Measurements from ENCODE around the gene HSH2D. TPM values are rescaled to one million over a fixed set of nuclear protein-coding genes. Genes with fewer than 3 reads are reported as not detected.
"Not testable (repeated sequence)": the region's sequence is repeated elsewhere in the genome, so short reads cannot be mapped to it uniquely, and the experiment has no call there.

The HSH2D gene, protein sequence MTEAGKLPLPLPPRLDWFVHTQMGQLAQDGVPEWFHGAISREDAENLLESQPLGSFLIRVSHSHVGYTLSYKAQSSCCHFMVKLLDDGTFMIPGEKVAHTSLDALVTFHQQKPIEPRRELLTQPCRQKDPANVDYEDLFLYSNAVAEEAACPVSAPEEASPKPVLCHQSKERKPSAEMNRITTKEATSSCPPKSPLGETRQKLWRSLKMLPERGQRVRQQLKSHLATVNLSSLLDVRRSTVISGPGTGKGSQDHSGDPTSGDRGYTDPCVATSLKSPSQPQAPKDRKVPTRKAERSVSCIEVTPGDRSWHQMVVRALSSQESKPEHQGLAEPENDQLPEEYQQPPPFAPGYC
- total RNA-seq (2012; rRNA removed) = not detected in 2 replicates

DNA sequence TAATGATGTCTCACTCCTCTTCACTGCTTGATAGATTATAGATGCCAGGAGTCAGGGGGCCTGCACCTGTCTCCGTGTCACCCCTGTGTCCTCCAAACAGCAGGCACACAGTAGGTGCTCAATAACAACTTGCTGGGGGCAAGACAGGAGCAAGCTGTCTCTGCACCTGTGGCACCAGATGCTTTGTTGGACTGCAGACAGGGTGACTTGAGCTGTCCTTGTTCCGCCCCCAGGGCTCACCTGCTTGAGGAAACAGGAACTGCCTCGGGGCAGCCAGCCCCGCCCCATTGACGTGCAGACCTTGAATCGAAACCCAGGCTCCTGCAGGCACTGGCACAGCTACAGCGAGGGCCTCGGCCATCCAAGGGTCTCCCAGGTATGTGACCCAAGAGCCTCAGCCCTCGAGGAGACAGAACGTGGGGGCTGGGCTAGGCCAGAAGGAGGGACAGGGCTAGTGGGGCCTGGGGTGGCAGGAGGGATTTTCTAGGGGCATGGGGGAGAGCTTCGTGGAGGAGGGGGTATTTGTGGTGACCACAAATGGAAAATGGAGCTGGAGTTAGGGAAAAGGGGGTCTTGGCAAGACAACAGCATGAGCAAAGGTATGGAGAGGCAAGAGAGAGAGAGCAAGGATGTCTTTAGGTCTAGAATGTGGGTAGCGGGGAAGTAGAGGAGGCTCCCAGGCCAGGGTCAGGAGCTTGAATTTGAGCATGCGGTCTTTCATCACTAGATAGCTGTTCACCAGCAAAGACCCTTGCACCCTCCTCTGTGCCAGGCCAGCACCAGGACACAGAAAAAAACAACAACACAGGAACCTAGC lies at the start of gene HSH2D:
Gene HSH2D, plus strand, starts transcription at position 287 of the 817 bp plus-strand sequence. CDS start 5,066 bp downstream, outside the sequence.
- Histone ChIP-seq H3K9ac (ENCODE audit: low read depth, low read length) (no peak within 1 kb of the TSS), H3K4me3 (ENCODE audit: low read length) (no peak within 1 kb of the TSS), H3K27me3 (ENCODE audit: control insufficient read depth, insufficient read depth, low read length) (no peaks in the 10 kb centered on the region), H3K4me1 (ENCODE audit: control insufficient read depth, insufficient read depth, low read length) (peaks cover under 1% of the 10 kb centered on the region), H3K36me3 (ENCODE audit: insufficient read depth, low read length) (no peaks in the 10 kb centered on the region), H3K9me3 (replicated peaks; ENCODE audit: low read length) (no peaks in the 10 kb centered on the region), H3K4me2 (ENCODE audit: low read length) (no peak within 1 kb of the TSS)

DNA sequence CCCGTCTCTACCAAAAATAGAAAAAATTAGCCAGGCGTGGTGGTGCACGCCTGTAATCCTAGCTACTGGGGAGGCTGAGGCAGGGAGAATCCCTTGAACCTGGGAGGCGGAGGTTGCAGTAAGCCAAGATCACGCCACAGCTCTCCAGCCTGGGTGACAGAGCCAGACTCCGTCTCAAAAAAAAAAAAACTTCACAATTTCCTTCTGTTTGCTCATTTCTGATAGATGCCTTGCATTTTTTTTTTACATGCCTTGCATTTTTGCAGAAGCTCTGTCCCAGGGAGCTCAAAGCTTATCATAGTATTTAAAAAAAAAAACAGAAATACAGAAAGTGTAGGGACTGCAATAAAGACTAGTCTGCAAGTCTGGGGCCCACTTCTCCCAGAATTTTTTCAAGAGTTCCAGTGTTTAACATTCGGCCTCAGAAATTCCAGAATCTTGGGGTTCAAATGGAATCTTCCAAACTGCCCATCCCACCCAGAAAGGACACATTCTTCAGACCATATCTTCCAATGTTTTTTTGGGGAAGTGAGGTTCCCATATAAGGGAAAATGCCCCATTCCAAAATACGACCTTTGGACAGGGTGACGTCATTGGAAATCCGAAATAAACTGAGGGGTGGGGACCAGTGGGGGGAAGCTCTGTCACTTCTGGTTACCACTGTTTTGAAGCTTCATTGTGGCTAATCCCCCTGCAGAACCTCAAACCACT lies 49.0 kb upstream of the HSH2D start:
- H3K4me2 ChIP-seq (ENCODE audit: low read length) = no peak overlapping the region
- no peaks in the 10 kb centered on the region for H3K4me1 ChIP-seq (ENCODE audit: control insufficient read depth, insufficient read depth, low read length)
- peaks cover 94% of the 10 kb centered on the region for H3K36me3 ChIP-seq (ENCODE audit: insufficient read depth, low read length)
- H3K4me3 ChIP-seq (ENCODE audit: low read length) = no peak overlapping the region
- no peaks in the 10 kb centered on the region for H3K27me3 ChIP-seq (ENCODE audit: control insufficient read depth, insufficient read depth, low read length)
- H3K9me3 ChIP-seq (replicated peaks; ENCODE audit: low read length) = no peaks in the 10 kb centered on the region
- no peak overlapping the region for H3K9ac ChIP-seq (ENCODE audit: low read depth, low read length)

DNA sequence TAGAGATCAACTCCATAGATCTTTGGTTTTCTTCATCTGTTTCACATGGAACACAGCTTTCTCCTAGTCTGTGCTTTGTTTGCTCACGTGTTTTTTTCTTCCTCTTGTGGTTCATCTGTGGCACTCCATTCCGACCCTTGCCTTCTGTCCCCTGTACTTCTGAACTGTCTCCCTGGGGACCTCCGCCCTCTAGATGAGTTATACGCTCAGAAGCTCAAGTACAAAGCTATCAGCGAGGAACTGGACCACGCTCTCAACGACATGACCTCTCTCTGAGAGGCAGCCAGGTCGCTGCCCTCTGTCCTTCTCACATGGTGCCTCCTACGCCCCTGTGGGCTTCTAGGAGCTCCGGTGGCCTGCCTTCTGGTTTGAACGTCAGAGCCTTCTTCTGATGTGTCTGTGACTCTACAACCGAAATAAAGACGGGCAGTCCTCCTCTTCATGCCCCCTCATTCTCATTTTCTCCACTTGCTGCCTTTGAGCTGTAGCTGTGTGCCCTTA lies 48.4 kb upstream of the HSH2D start:
- peaks cover 94% of the 10 kb centered on the region for H3K36me3 ChIP-seq (ENCODE audit: insufficient read depth, low read length)
- no peaks in the 10 kb centered on the region for H3K4me1 ChIP-seq (ENCODE audit: control insufficient read depth, insufficient read depth, low read length)
- H3K27me3 ChIP-seq (ENCODE audit: control insufficient read depth, insufficient read depth, low read length) = no peaks in the 10 kb centered on the region
- H3K4me3 ChIP-seq (ENCODE audit: low read length) = no peak overlapping the region
- H3K9me3 ChIP-seq (replicated peaks; ENCODE audit: low read length) = no peaks in the 10 kb centered on the region
- no peak overlapping the region for H3K4me2 ChIP-seq (ENCODE audit: low read length)
- H3K9ac ChIP-seq (ENCODE audit: low read depth, low read length) = no peak overlapping the region

DNA sequence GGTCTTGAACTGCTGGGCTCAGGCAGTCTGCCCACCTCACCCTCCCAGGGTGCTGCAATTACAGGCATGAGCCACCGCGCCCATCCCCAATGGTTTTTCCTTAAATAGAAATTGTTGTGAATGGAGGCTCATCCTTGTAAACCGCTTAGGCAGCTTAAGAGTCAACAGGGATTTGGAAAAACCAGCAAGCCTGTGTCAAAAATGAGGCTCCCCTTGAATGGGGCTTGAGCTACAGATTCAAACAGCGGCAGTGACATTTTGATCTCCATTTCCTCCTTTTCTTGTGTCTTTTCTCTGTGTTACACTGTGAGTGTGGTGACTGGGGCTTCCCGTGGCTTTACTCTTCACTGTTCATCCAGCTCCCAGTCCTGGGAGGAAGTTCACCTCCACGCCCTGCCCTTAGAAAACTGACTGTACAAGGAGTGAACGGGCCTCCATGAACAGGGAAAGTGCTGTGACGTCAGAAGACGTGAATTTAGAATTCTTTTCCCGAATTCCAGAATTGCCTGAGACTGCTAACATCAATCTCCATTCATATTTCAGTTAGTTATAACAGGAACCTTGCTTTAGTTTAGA lies 47.1 kb upstream of the HSH2D start:
- Histone ChIP-seq H3K9ac (ENCODE audit: low read depth, low read length) (no peak overlapping the region), H3K27me3 (ENCODE audit: control insufficient read depth, insufficient read depth, low read length) (no peaks in the 10 kb centered on the region), H3K9me3 (replicated peaks; ENCODE audit: low read length) (no peaks in the 10 kb centered on the region), H3K4me2 (ENCODE audit: low read length) (no peak overlapping the region), H3K4me3 (ENCODE audit: low read length) (no peak overlapping the region), H3K36me3 (ENCODE audit: insufficient read depth, low read length) (peaks cover 95% of the 10 kb centered on the region), H3K4me1 (ENCODE audit: control insufficient read depth, insufficient read depth, low read length) (no peaks in the 10 kb centered on the region)

DNA sequence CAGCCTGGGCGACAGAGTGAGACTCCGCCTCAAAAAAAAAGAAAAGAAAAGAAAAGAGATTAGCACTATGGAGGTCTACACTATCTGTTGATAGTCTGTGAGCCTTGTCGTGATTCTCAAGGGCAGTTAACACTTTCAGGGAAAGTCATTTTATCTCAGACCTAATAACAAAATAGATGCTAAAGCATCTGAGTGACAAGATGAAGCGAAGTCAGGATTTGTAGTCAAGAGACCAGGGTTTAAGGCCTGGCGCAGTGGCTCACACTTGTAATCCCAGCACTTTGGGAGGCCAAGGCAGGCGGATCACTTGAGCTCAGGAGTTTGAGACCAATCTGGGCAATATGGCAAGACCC lies 45.1 kb upstream of the HSH2D start:
- no peak overlapping the region for H3K4me2 ChIP-seq (ENCODE audit: low read length)
- H3K4me1 ChIP-seq (ENCODE audit: control insufficient read depth, insufficient read depth, low read length) = no peaks in the 10 kb centered on the region
- H3K4me3 ChIP-seq (ENCODE audit: low read length) = no peak overlapping the region
- H3K36me3 ChIP-seq (ENCODE audit: insufficient read depth, low read length) = peaks cover 95% of the 10 kb centered on the region
- no peak overlapping the region for H3K9ac ChIP-seq (ENCODE audit: low read depth, low read length)
- no peaks in the 10 kb centered on the region for H3K27me3 ChIP-seq (ENCODE audit: control insufficient read depth, insufficient read depth, low read length)
- no peaks in the 10 kb centered on the region for H3K9me3 ChIP-seq (replicated peaks; ENCODE audit: low read length)

DNA sequence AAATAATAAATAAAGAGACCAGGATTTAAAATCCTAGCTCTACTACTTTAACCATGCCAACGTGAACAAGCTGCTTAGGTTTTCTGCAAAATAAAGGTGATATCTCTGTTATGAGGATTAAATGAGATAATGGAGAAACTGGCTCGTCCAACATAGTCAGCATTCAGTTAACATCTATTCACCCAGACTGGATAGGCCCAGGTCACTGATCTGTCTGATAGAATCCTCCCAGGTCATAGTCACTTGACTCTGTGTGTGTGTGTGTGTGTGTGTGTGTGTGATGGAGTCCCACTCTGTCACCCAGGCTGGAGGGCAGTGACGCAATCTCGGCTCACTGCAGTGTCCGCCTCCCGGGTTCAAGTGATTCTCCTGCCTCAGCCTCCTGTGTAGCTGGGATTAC lies 44.7 kb upstream of the HSH2D start:
- Histone ChIP-seq H3K4me2 (ENCODE audit: low read length) (no peak overlapping the region), H3K9ac (ENCODE audit: low read depth, low read length) (no peak overlapping the region), H3K9me3 (replicated peaks; ENCODE audit: low read length) (no peaks in the 10 kb centered on the region), H3K36me3 (ENCODE audit: insufficient read depth, low read length) (peaks cover 95% of the 10 kb centered on the region), H3K4me1 (ENCODE audit: control insufficient read depth, insufficient read depth, low read length) (no peaks in the 10 kb centered on the region), H3K27me3 (ENCODE audit: control insufficient read depth, insufficient read depth, low read length) (no peaks in the 10 kb centered on the region), H3K4me3 (ENCODE audit: low read length) (no peak overlapping the region)

DNA sequence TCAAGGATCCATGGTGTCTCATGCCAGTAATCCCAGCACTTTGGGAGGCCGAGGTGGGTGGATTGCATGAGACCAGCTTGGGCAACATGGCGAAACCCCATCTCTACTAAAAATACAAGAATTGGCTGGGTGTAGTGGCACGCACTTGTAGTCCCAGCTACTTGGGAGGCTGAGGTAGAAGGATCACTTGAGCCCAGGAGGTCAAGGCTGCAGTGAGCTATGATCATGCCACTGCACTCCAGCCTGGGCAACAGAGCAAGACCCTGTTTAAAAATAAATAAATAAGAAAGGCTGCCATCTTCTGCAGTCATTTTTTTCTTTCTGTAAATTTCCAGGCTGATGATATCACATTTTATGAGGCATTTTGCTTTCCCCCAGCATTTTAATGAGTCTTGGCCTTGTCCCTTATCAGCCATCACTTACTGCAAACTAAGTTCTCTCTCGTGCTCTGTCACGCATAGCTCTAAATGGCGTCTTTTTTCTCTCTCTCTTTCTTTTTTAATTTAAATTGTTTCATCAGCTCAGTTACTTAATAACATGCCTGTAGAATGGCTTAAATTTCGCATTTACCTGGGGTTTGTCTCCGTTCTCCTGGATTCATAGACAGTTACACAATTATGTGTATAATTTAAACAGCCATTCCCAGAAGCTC lies 44.0 kb upstream of the HSH2D start:
- H3K36me3 ChIP-seq (ENCODE audit: insufficient read depth, low read length) = peaks cover 91% of the 10 kb centered on the region
- not testable (repeated sequence) for H3K27me3 ChIP-seq (ENCODE audit: control insufficient read depth, insufficient read depth, low read length); H3K4me2 ChIP-seq (ENCODE audit: low read length); H3K9me3 ChIP-seq (replicated peaks; ENCODE audit: low read length); H3K4me1 ChIP-seq (ENCODE audit: control insufficient read depth, insufficient read depth, low read length); H3K4me3 ChIP-seq (ENCODE audit: low read length); H3K9ac ChIP-seq (ENCODE audit: low read depth, low read length)

DNA sequence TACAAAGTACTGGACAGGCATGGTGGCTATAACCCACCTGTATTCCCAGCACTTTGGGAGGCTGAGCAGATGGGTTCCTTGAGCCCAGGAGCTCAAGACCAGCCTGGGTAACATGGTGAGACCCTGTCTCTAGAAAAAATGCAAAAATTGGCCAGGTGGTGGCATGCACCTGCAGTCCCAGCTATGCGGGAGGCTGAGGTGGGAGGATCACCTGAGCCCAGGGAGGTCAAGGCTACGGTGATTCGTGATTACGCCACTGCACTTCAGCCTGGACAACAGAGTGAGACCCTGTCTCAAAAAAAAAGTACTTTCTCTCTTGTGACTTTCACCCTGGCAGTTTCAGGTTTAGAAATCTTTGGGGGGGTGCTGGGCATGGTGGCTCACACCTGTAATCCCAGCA lies 43.0 kb upstream of the HSH2D start:
- Histone ChIP-seq H3K36me3 (ENCODE audit: insufficient read depth, low read length) (peaks cover 81% of the 10 kb centered on the region), H3K9me3 (replicated peaks; ENCODE audit: low read length) (no peaks in the 10 kb centered on the region), H3K4me1 (ENCODE audit: control insufficient read depth, insufficient read depth, low read length) (no peaks in the 10 kb centered on the region), H3K4me2 (ENCODE audit: low read length) (no peak overlapping the region), H3K4me3 (ENCODE audit: low read length) (no peak overlapping the region), H3K27me3 (ENCODE audit: control insufficient read depth, insufficient read depth, low read length) (no peaks in the 10 kb centered on the region), H3K9ac (ENCODE audit: low read depth, low read length) (no peak overlapping the region)

DNA sequence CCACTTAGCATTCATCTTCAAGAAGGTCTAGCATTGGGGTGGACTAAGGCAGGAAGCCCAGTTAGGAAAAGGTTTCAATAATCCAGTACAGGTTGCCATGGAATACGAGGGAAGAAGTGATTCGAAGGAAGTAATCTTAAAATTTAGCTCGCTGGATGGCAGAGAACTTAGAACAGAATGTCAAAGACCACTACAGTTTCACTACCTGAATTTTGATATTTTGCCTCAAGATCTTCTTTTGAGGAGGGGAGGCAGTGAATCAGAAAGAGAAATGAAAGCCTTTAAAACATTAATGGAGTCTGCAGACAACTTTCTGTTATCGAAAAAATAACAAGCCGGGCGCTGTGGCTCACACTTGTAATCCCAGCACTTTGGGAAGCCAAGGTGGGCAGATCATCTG lies 38.8 kb upstream of the HSH2D start:
- Histone ChIP-seq H3K9me3 (replicated peaks; ENCODE audit: low read length) (no peaks in the 10 kb centered on the region), H3K4me2 (ENCODE audit: low read length) (no peak overlapping the region), H3K27me3 (ENCODE audit: control insufficient read depth, insufficient read depth, low read length) (no peaks in the 10 kb centered on the region), H3K9ac (ENCODE audit: low read depth, low read length) (no peak overlapping the region), H3K36me3 (ENCODE audit: insufficient read depth, low read length) (peaks cover 41% of the 10 kb centered on the region), H3K4me1 (ENCODE audit: control insufficient read depth, insufficient read depth, low read length) (no peaks in the 10 kb centered on the region), H3K4me3 (ENCODE audit: low read length) (no peak overlapping the region)

DNA sequence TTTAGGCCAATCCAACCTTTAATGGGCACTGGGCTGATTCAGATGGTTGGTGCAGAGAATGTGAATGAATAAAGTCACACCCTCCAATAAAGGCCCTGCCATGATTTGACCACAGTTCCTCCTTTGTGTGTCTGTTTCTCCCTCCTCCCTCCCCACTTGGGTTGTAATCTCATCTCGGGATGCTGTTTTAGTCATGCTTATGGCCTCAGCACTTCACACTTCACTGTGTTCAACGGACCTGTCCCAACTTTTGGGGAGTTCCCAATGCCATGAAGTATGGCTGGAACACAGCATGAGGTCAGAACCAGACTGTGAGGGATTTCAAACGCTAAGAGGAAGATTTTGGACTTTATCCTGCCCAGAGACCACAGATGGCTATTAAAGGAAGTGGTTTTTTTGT lies 37.4 kb upstream of the HSH2D start:
- H3K36me3 ChIP-seq (ENCODE audit: insufficient read depth, low read length) = peaks cover 27% of the 10 kb centered on the region
- H3K9me3 ChIP-seq (replicated peaks; ENCODE audit: low read length) = no peaks in the 10 kb centered on the region
- H3K4me2 ChIP-seq (ENCODE audit: low read length) = no peak overlapping the region
- H3K4me1 ChIP-seq (ENCODE audit: control insufficient read depth, insufficient read depth, low read length) = peaks cover 2% of the 10 kb centered on the region
- no peak overlapping the region for H3K9ac ChIP-seq (ENCODE audit: low read depth, low read length)
- H3K4me3 ChIP-seq (ENCODE audit: low read length) = no peak overlapping the region
- no peaks in the 10 kb centered on the region for H3K27me3 ChIP-seq (ENCODE audit: control insufficient read depth, insufficient read depth, low read length)

All from skeletal muscle satellite cell (primary cell).